SK-N-SH (cell line): ENCODE measurements around the gene USP22.

ENCODE experiments used
- CTCF ChIP-seq: fragments of 200-600 bp; sonication (generic); IDR thresholded peaks from 2 replicates; pipeline ENCODE4 v1.6.1; 2017; ENCODE audit warnings: antibody characterized with exemption, mild to moderate bottlenecking, moderate library complexity
- EP300 ChIP-seq, 2 experiments: IDR thresholded peaks; 2 replicates each; pipeline versions ENCODE4 v1.4.0 to v1.6.1; 2012; ENCODE audit warnings: borderline replicate concordance in 1 of 2, low read depth in 1 of 2, low read length in 1 of 2
- EZH2phosphoT487 ChIP-seq: fragments of 200-600 bp; sonication (generic); IDR thresholded peaks from 2 replicates; pipeline ENCODE4 v1.6.1; 2017; ENCODE audit warnings: low read depth, mixed run types, mild to moderate bottlenecking, antibody characterized with exemption, moderate library complexity, borderline replicate concordance
- GABPA ChIP-seq: IDR thresholded peaks from 2 replicates; pipeline ENCODE4 v1.4.0; 2012; ENCODE audit warnings: low read depth, mild to moderate bottlenecking
- JUND ChIP-seq: IDR thresholded peaks from 2 replicates; pipeline ENCODE4 v1.4.0; 2012
- MEF2A ChIP-seq: IDR thresholded peaks from 2 replicates; pipeline ENCODE4 v1.4.0; 2012; ENCODE audit warnings: low read depth, borderline replicate concordance
- PBX3 ChIP-seq: IDR thresholded peaks from 2 replicates; pipeline ENCODE4; 2012
- POLR2AphosphoS5 ChIP-seq: IDR thresholded peaks from 2 replicates; pipeline ENCODE4 v1.6.1; 2012; ENCODE audit warnings: low read depth, low read length
- RAD21 ChIP-seq: IDR thresholded peaks from 2 replicates; pipeline ENCODE4 v1.6.1; 2012; ENCODE audit warnings: mild to moderate bottlenecking, low read length
- SMC3 ChIP-seq: IDR thresholded peaks from 2 replicates; pipeline ENCODE4 v1.6.1; 2012; ENCODE audit warnings: low read depth, low read length, improper control_type of control experiment
- TF ChIP-seq, protein P1 (sequence below): fragments of 150-350 bp; IDR thresholded peaks from 2 replicates; pipeline ENCODE4 v1.6.1; 2017; ENCODE audit warnings: antibody characterized with exemption, low read length, low read depth, borderline replicate concordance
- TF ChIP-seq, protein P2 (sequence below): IDR thresholded peaks from 2 replicates; pipeline ENCODE4 v1.4.0; 2012; ENCODE audit warnings: low read depth
- TF ChIP-seq, protein P3 (sequence below): IDR thresholded peaks from 2 replicates; pipeline ENCODE4 v1.6.1; 2012; ENCODE audit warnings: mild to moderate bottlenecking, low read depth, low read length, moderate library complexity

DNA sequence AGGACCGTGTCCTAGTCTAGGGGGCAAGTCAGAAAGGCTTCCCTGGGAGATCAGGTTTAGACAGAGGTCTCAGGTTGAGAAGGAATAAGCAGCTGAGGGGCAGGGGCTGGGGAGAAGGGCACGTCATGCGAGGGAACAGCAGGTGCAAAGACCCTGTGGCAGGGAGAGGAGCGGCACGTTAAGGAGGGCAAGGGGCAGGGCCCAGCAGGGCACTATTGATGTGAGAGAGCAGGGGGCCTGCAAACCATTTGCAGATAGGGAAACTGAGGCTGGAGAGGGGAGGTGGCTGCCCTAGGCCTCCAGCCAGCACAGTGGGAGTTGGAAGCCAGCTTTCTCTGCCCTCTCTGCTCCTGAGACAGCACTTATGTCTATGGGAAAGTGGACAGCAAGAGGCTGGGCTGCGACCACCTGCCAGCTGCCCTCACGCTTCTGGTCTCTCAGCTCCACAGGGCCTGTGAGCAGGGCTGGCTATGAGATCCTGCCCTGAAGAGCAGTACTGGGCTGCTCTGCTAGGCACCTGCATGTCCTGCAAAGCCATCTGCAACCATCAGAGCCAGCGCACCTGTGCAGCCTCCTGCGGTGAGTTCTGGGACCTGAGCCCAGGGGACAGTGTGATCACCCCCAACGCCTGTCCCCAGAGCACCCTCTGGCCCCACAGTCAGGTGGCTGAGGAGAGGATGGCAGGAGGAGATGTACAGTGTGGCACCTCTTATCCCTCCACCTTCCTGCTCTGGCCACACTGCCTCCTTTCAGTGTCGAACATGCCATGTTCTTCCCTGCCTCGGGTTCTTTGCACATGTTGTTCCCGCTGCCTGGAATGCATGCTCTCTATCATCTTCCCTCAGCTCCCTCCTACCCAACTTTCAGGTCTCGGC lies 61.5 kb downstream of the USP22 start:
- TF ChIP-seq JUND = no peak
- TF ChIP-seq CTCF = no peak
- TF ChIP-seq GABPA = no peak
- TF ChIP-seq EZH2phosphoT487 = no peak
- TF ChIP-seq, protein P1, sequence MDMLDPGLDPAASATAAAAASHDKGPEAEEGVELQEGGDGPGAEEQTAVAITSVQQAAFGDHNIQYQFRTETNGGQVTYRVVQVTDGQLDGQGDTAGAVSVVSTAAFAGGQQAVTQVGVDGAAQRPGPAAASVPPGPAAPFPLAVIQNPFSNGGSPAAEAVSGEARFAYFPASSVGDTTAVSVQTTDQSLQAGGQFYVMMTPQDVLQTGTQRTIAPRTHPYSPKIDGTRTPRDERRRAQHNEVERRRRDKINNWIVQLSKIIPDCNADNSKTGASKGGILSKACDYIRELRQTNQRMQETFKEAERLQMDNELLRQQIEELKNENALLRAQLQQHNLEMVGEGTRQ = no peak
- TF ChIP-seq POLR2AphosphoS5 = no peak
- TF ChIP-seq, protein P2, sequence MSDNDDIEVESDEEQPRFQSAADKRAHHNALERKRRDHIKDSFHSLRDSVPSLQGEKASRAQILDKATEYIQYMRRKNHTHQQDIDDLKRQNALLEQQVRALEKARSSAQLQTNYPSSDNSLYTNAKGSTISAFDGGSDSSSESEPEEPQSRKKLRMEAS = no peak
- TF ChIP-seq SMC3 = no peak
- TF ChIP-seq PBX3 = no peak
- TF ChIP-seq MEF2A = no peak
- no peak for TF ChIP-seq EP300 (IDR thresholded peaks at IDR 0.05; ENCODE audit: borderline replicate concordance in 1 of 2, low read depth in 1 of 2, low read length in 1 of 2)
- TF ChIP-seq, protein P3, sequence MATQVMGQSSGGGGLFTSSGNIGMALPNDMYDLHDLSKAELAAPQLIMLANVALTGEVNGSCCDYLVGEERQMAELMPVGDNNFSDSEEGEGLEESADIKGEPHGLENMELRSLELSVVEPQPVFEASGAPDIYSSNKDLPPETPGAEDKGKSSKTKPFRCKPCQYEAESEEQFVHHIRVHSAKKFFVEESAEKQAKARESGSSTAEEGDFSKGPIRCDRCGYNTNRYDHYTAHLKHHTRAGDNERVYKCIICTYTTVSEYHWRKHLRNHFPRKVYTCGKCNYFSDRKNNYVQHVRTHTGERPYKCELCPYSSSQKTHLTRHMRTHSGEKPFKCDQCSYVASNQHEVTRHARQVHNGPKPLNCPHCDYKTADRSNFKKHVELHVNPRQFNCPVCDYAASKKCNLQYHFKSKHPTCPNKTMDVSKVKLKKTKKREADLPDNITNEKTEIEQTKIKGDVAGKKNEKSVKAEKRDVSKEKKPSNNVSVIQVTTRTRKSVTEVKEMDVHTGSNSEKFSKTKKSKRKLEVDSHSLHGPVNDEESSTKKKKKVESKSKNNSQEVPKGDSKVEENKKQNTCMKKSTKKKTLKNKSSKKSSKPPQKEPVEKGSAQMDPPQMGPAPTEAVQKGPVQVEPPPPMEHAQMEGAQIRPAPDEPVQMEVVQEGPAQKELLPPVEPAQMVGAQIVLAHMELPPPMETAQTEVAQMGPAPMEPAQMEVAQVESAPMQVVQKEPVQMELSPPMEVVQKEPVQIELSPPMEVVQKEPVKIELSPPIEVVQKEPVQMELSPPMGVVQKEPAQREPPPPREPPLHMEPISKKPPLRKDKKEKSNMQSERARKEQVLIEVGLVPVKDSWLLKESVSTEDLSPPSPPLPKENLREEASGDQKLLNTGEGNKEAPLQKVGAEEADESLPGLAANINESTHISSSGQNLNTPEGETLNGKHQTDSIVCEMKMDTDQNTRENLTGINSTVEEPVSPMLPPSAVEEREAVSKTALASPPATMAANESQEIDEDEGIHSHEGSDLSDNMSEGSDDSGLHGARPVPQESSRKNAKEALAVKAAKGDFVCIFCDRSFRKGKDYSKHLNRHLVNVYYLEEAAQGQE = no peak
- no peak for TF ChIP-seq RAD21
